ENCODE results near the gene LRP5.
A peak's percentile ranks its signal among the peaks of the same experiment; 100 is the strongest.
"Not testable (repeated sequence)": the region's sequence is repeated elsewhere in the genome, so short reads cannot be mapped to it uniquely, and the experiment has no call there.

Gene LRP5

GRCh38 chr11:68450711-68451110, 138.3 kb downstream of the LRP5 start:
- no peak for DNase-seq (ENCODE audit: low read depth)
- TF ChIP-seq, protein P1, sequence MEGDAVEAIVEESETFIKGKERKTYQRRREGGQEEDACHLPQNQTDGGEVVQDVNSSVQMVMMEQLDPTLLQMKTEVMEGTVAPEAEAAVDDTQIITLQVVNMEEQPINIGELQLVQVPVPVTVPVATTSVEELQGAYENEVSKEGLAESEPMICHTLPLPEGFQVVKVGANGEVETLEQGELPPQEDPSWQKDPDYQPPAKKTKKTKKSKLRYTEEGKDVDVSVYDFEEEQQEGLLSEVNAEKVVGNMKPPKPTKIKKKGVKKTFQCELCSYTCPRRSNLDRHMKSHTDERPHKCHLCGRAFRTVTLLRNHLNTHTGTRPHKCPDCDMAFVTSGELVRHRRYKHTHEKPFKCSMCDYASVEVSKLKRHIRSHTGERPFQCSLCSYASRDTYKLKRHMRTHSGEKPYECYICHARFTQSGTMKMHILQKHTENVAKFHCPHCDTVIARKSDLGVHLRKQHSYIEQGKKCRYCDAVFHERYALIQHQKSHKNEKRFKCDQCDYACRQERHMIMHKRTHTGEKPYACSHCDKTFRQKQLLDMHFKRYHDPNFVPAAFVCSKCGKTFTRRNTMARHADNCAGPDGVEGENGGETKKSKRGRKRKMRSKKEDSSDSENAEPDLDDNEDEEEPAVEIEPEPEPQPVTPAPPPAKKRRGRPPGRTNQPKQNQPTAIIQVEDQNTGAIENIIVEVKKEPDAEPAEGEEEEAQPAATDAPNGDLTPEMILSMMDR (conservative IDR thresholded peaks at IDR 0.05; ENCODE audit: low read depth, low read length): no peak
- no peak overlapping the region for H3K4me3 ChIP-seq (ENCODE audit: low read depth, low read length)

DNA sequence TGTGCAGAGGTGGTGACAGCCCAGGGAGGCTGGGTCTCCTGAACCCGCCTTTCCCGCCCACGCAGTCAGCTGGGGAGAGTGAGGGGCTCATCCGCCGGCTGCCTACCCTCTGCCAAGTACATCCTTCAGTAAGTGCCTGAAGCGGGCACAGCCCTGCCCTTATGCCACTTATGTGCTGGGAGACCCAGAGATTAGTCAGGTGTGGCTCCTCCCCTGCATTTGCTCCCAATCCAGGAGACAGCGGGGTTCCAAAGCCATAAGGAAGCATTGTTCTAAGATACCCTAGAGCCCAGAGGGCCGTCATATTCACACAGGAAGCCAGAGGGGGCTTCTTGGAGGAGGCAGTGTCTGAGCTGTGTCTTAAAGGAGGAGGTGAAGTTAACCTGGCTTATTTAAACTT, 142.4 kb downstream of the LRP5 start:
- TF ChIP-seq, protein P1 (conservative IDR thresholded peaks at IDR 0.05; ENCODE audit: low read depth, low read length): no peak
- DNase-seq (ENCODE audit: low read depth): no peak
- no peak overlapping the region for H3K4me3 ChIP-seq (ENCODE audit: low read depth, low read length)

- TF ChIP-seq, protein P1 (conservative IDR thresholded peaks at IDR 0.05; ENCODE audit: low read depth, low read length): no peak
- no peak overlapping the region for H3K4me3 ChIP-seq (ENCODE audit: low read depth, low read length)
- DNase-seq (ENCODE audit: low read depth): no peak
Observed at GRCh38 chr11:68455485-68455884, 143.1 kb downstream of the LRP5 start.

DNA sequence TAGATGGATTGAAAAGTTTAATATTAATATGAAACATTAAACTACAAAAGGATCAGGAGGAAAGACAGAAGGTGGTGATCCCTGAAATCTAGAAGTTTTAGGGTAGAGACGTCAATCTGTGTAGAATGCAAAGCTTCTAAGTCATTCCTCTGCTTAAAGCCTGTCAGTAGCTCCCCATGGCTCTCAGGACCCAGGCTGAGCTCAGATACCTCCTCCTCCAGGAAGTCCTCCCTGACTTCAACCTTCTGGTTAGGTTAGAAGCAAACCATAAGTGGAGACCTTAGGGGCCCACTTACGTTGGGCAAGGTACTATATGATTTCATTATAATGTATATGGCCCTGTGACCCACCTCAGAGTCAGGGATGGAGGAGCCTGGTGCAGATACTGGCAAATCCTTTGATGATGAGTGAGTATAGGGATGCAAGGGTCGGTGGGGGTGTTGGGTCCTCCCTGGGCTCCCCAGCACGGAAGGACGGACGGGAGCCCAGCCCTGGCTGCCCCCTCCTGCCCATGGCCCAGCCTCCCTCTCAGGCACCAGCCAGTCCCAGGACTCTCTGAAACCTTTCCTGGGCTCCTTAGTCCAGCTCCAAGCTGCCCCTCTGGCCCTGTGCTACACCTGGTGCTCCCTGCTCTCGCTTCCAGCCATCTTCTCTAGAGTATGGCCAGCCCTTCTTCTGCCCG, 145.0 kb downstream of the LRP5 start:
- no peak for DNase-seq (ENCODE audit: low read depth)
- no peak overlapping the region for H3K4me3 ChIP-seq (ENCODE audit: low read depth, low read length)
- TF ChIP-seq, protein P1 (conservative IDR thresholded peaks at IDR 0.05; ENCODE audit: low read depth, low read length): no peak

GRCh38 chr11:68457898-68458249, 145.5 kb downstream of the LRP5 start:
- no peak for DNase-seq (ENCODE audit: low read depth)
- H3K4me3 ChIP-seq (ENCODE audit: low read depth, low read length): no peak overlapping the region
- TF ChIP-seq, protein P1 (conservative IDR thresholded peaks at IDR 0.05; ENCODE audit: low read depth, low read length): no peak

DNA sequence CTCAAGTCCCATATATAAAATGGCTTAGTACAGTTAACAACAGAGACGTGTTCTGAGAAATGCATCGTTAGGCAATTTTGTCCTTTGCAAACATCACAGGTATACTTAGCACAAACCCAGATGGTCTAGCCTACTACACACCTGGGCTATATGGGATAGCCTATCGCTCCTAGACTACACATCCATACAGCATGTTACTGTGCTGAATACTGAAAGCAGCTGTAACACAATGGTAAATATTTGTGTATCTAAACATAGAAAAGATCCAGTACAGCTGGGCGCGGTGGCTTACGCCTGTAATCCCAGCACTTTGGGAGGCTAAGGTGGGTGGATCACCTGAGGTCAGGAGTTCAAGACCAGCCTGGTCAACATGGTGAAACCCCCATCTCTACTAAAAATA, 145.9 kb downstream of the LRP5 start:
- H3K4me3 ChIP-seq (ENCODE audit: low read depth, low read length); DNase-seq (ENCODE audit: low read depth): not testable (repeated sequence)

DNA sequence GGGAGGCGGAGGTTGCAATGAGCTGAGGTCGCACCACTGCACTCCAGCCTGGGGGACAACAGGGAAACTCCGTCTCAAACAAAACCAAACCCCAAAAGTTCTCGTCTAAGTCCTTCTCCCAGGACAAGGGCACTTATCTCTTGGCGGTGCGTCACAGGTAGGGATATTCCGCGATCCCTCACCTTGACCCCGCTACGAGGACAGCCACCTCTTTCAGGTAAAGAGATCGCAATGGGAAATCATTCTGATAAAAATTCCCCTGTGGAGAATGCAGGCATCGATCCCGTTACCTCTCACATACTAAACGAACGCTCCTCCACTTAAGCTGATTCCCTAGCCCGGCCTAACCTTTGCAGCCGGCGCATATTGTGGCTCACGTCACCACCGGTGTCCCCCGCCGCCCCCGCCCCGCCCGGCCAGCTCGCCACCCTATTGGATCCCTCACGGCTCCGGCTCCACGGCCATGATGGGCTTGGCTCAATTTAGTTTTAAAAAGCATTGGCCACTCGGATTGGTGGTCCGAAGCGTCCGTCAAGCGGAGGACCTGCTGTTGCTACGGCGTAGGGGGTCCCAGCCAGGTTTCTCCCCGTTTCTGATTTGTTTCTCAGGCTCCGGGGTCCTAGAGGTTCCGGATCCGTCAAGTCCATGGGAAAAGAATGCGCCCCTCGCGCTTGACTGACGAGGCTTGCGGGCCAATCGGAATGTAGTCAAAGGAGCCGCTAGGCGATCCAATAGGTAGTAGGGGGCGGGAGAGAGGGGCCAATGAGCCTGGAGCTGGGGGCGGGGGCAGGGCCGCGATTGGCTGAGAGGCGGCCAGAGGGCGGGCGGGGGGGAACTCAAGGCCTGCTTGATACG, 147.7 kb downstream of the LRP5 start:
- H3K4me3 ChIP-seq (ENCODE audit: low read depth, low read length): peak overlapping the region; percentile 80
- peak; percentile 100 for DNase-seq (ENCODE audit: low read depth)
- TF ChIP-seq, protein P1 (conservative IDR thresholded peaks at IDR 0.05; ENCODE audit: low read depth, low read length): no peak

Data from choroid plexus epithelial cell (primary cell).